Upper lobe of left lung (tissue), 6 donors: Measurements from ENCODE around the gene RAB5B. TPM values are rescaled to one million over a fixed set of nuclear protein-coding genes. Genes with fewer than 3 reads are reported as not detected.

Source experiments
- ATAC-seq, 2 donors: fragments of 200-7000 bp; cut with Tn5 transposase; one replicate each; pipeline ENCODE4 v1.9.1; 2022; ENCODE audit warnings: mild to moderate bottlenecking in 2 of 2, moderate library complexity in 2 of 2; ENCODE audit not compliant: low FRiP score in 2 of 2
- DNase-seq, 2 donors: peaks; one replicate each; pipeline ENCODE4 v3.0.0-alpha.2; 2019 to 2020
- H3K27ac ChIP-seq, 4 donors: fragments of 200-600 bp; sonication (generic); one replicate each; pipeline ENCODE4 v1.5.1; 2016 to 2019
- H3K27me3 ChIP-seq, 4 donors: fragments of 200-600 bp; sonication (generic); one replicate each; pipeline ENCODE4 v1.5.1; 2017 to 2019
- H3K36me3 ChIP-seq, 4 donors: fragments of 200-600 bp; sonication (generic); one replicate each; pipeline ENCODE4 v1.5.1; 2016 to 2019
- H3K4me1 ChIP-seq, 4 donors: fragments of 200-600 bp; sonication (generic); one replicate each; pipeline ENCODE4 v1.5.1; 2018 to 2019
- H3K4me3 ChIP-seq, 4 donors: fragments of 200-600 bp; sonication (generic); one replicate each; pipeline ENCODE4 v1.5.1; 2017 to 2019; ENCODE audit warnings: mild to moderate bottlenecking in 2 of 4, moderate library complexity in 1 of 4
- H3K9me3 ChIP-seq, 4 donors: fragments of 200-600 bp; sonication (generic); one replicate each; pipeline ENCODE4 v1.5.1; 2018 to 2019
- EP300 ChIP-seq, 4 donors: sonication (generic); formaldehyde crosslinking; IDR thresholded peaks; one replicate each; pipeline ENCODE4 v1.5.1; 2017; ENCODE audit warnings: antibody characterized with exemption in 4 of 4, control low read depth in 2 of 4
- POLR2A ChIP-seq, 4 donors: fragments of 450-650 bp; IDR thresholded peaks; one replicate each; pipeline ENCODE4 v1.5.1; 2016 to 2017; ENCODE audit warnings: antibody characterized with exemption in 4 of 4, mild to moderate bottlenecking in 2 of 4
- POLR2AphosphoS5 ChIP-seq, 2 donors: sonication (generic); formaldehyde crosslinking; IDR thresholded peaks; one replicate each; pipeline ENCODE4 v1.5.1; 2017; ENCODE audit warnings: antibody characterized with exemption in 2 of 2
- WGBS, 2 donors: methylation state at CpG; one replicate each; pipeline ENCODE4 v1.1.5; 2017 to 2018; 5-methylcytosine and 5-hydroxymethylcytosine counted together
- total RNA-seq, 6 donors: library from RNA; depleted of rRNA in 4 of 6; stranded (reverse); fragments of >200 nt in 4 of 6; gene quantifications; one replicate each; pipeline versions ENCODE4 v1.1.0 to v1.2.1, GENCODE V29; 2016 to 2021
- TF ChIP-seq, protein P1 (sequence below), 6 experiments: fragments of 450-650 bp in 4 of 6; fragments of 200-600 bp in 2 of 6; sonication (generic) in 2 of 6; IDR thresholded peaks; one replicate each; pipeline ENCODE4 v1.5.1; 2016 to 2019; ENCODE audit warnings: antibody characterized with exemption in 6 of 6
- donor health status: DM: no; HTN: no; CAD: no; lungs with moderate emphysema.
- donor health status: DM: no; HTN: yes; CAD: no; lungs with severe emphysema.

The RAB5B gene
- total RNA-seq, 6 donors from 2014 or later: 53.4 to 139 (median 116) TPM

DNA sequence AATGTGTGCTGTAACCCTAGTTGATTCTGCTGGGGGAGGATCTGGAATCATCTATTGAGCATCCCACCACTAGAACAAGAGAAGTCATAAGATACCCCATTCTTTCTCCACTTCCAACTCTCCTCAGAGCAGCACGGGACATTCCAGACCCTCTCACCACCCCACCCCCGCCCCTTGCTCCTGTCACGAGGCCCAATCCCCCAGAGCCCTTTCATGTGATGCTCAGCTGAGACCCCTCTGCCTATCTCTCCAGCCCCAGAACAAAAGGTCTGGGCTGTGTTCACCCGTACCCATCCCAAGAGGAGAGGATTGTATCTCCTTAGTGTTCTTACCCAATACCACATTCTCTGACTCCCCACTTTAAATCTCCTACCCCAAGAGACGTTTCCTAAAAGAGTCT, 8.6 kb upstream of the RAB5B start:
- 83 to 84% methylated on average over 5 of the region's 5 CpGs for WGBS, 2 donors
- H3K4me3 ChIP-seq: no peak overlapping the region
- H3K27me3 ChIP-seq: no peaks in the 10 kb centered on the region
- DNase-seq: no peak
- TF ChIP-seq EP300 (IDR thresholded peaks at IDR 0.05) (no peak), POLR2AphosphoS5 (IDR thresholded peaks at IDR 0.05) (no peak), POLR2A (IDR thresholded peaks at IDR 0.05) (no peak)
- TF ChIP-seq, protein P1, sequence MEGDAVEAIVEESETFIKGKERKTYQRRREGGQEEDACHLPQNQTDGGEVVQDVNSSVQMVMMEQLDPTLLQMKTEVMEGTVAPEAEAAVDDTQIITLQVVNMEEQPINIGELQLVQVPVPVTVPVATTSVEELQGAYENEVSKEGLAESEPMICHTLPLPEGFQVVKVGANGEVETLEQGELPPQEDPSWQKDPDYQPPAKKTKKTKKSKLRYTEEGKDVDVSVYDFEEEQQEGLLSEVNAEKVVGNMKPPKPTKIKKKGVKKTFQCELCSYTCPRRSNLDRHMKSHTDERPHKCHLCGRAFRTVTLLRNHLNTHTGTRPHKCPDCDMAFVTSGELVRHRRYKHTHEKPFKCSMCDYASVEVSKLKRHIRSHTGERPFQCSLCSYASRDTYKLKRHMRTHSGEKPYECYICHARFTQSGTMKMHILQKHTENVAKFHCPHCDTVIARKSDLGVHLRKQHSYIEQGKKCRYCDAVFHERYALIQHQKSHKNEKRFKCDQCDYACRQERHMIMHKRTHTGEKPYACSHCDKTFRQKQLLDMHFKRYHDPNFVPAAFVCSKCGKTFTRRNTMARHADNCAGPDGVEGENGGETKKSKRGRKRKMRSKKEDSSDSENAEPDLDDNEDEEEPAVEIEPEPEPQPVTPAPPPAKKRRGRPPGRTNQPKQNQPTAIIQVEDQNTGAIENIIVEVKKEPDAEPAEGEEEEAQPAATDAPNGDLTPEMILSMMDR (IDR thresholded peaks at IDR 0.05): no peak
- H3K27ac ChIP-seq: no peak overlapping the region
- no peak for ATAC-seq
- no peaks in the 10 kb centered on the region for H3K9me3 ChIP-seq
- peaks cover 0 to 1% (median 0%) of the 10 kb centered on the region in 4 donors for H3K36me3 ChIP-seq
- H3K4me1 ChIP-seq: peaks cover 14 to 26% (median 17%) of the 10 kb centered on the region in 4 donors

DNA sequence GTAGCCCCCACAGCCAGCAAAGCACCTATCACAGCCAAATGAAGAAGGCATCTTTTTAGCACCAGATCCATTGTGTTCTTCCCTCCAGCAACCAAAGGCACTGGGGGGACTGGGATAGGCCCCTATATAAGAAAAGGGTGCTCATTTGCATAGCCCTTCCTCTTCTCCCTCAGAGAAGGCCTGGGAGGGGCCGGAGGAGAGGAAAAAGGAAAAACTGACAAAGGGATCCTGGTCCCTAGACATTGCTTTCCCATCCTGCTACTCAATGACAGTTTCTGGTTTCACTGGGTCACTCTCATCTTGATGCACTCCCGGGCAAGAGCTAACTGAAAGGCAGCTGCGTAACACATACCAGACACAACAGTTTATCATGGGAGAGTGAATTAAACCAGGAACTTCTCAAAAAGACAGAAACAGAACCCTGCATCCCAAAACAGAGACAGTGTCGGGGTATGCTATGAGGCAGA, 7.9 kb upstream of the RAB5B start, which contains the start of gene PMEL:
TSS of gene PMEL (minus strand) at position 102 of the 467 bp plus-strand sequence. CDS start at position 71, 31 bp downstream.
- peaks cover 0 to 9% (median 0%) of the 10 kb centered on the region in 4 donors for H3K36me3 ChIP-seq
- DNase-seq (no peak), ATAC-seq (peak in 1 of 2 donors; percentile 22)
- WGBS, 2 donors: 13 to 14% methylated on average over 4 of the region's 4 CpGs
- peak within 1 kb of the TSS; percentile 55 to 88 (median 68) for H3K4me3 ChIP-seq
- H3K27me3 ChIP-seq: no peaks in the 10 kb centered on the region
- TF ChIP-seq POLR2A (IDR thresholded peaks at IDR 0.05): no peak
- TF ChIP-seq, protein P1 (IDR thresholded peaks at IDR 0.05): no peak
- TF ChIP-seq POLR2AphosphoS5 (IDR thresholded peaks at IDR 0.05): no peak
- no peak for TF ChIP-seq EP300 (IDR thresholded peaks at IDR 0.05)
- peak within 1 kb of the TSS; percentile 73 to 92 (median 86) for H3K27ac ChIP-seq
- H3K9me3 ChIP-seq: no peaks in the 10 kb centered on the region
- H3K4me1 ChIP-seq: peaks cover 14 to 26% (median 17%) of the 10 kb centered on the region in 4 donors

DNA sequence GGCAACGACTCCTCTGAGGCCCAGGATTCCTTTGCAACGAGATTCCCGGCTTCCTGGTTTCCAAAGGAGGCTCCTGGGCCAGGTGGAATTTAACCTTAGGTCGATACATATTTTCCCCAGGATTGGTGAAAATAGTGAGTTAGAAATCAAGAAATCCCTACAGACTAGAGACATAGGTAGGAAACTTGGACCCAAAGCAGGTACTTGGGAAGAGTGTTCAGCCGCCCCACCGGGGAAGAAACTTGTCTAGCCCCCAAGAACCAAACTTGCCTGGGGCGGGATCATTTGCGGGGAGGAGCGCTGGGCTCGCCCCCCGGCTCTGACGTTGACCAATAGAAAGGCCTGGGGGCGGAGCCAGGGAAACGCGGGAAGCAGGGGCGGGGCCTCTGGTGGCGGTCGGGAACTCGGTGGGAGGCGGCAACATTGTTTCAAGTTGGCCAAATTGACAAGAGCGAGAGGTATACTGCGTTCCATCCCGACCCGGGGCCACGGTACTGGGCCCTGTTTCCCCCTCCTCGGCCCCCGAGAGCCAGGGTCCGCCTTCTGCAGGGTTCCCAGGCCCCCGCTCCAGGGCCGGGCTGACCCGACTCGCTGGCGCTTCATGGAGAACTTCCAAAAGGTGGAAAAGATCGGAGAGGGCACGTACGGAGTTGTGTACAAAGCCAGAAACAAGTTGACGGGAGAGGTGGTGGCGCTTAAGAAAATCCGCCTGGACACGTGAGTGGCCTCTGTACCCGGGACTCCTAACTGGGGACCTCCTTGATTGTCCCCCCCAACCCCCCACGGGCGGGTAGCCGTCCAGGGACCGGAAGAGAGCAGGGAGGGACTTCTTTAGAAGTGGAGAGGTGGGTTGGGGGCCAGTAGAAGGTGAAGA, 7.2 kb upstream of the RAB5B start, which contains the start of gene CDK2:
TSS of gene CDK2 (plus strand) at position 423 of the 874 bp plus-strand sequence. CDS start at position 602, 179 bp downstream.
- Histone ChIP-seq H3K4me3 (peak within 1 kb of the TSS; percentile 55 to 88 (median 68)), H3K4me1 (peaks cover 14 to 26% (median 19%) of the 10 kb centered on the region in 4 donors), H3K36me3 (peaks cover 0 to 13% (median 0%) of the 10 kb centered on the region in 4 donors), H3K9me3 (no peaks in the 10 kb centered on the region), H3K27me3 (no peaks in the 10 kb centered on the region), H3K27ac (peak within 1 kb of the TSS; percentile 73 to 92 (median 86))
- TF ChIP-seq, protein P1 (IDR thresholded peaks at IDR 0.05): peak in 1 of 6 experiments; percentile 1
- TF ChIP-seq EP300 (IDR thresholded peaks at IDR 0.05) (no peak), POLR2A (IDR thresholded peaks at IDR 0.05) (peak in 3 of 4 donors; percentile 78 to 91 (median 81)), POLR2AphosphoS5 (IDR thresholded peaks at IDR 0.05) (peak; percentile 84 to 89)
- 0% methylated on average over 44 to 45 of the region's 45 CpGs for WGBS, 2 donors
- peak; percentile 94 to 96 for DNase-seq
- peak; percentile 96 to 99 for ATAC-seq

DNA sequence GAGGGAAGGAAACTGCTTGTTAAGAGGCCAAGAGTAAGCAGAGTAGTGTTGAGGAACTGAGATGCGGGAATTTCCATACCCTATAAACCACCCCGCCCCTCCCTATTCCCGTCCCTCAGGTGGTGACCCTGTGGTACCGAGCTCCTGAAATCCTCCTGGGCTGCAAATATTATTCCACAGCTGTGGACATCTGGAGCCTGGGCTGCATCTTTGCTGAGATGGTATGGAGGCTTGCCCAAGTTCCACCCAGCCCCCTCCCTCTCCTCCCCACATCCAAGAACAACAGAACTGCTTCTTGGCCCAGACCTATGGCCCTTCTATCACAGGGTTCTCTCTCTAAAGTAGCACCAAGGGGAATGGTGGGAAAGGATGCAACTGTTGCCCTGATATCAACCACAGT, 4.5 kb upstream of the RAB5B start:
- no peaks in the 10 kb centered on the region for H3K27me3 ChIP-seq
- H3K4me3 ChIP-seq: no peak overlapping the region
- no peak overlapping the region for H3K27ac ChIP-seq
- H3K36me3 ChIP-seq: peaks cover 0 to 13% (median 0%) of the 10 kb centered on the region in 4 donors
- H3K9me3 ChIP-seq: no peaks in the 10 kb centered on the region
- WGBS, 2 donors: 81 to 84% methylated on average over 4 of the region's 4 CpGs
- DNase-seq (no peak), ATAC-seq (no peak)
- H3K4me1 ChIP-seq: peaks cover 23 to 38% (median 31%) of the 10 kb centered on the region in 4 donors
- TF ChIP-seq POLR2A (IDR thresholded peaks at IDR 0.05) (no peak), POLR2AphosphoS5 (IDR thresholded peaks at IDR 0.05) (no peak), EP300 (IDR thresholded peaks at IDR 0.05) (no peak)
- TF ChIP-seq, protein P1 (IDR thresholded peaks at IDR 0.05): no peak
